HG03103 (cell line): Measurements from ENCODE around the gene CCSER1.
"Not testable (repeated sequence)": the region's sequence is repeated elsewhere in the genome, so short reads cannot be mapped to it uniquely, and the experiment has no call there.

Experiments used
- ATAC-seq: cut with Tn5 transposase; IDR thresholded peaks from one replicate; pipeline ENCODE4 v1.9.1; 2021; ENCODE audit warnings: low read depth; ENCODE audit not compliant: unreplicated experiment

The CCSER1 gene

GRCh38 chr4:90421161-90421560 lies 294.0 kb downstream of the CCSER1 start:
- no peak for ATAC-seq

- ATAC-seq = no peak
Measured at GRCh38 chr4:90425893-90426292, 298.7 kb downstream of the CCSER1 start.

- no peak for ATAC-seq
Measured at GRCh38 chr4:90438522-90438921, 311.3 kb downstream of the CCSER1 start.

GRCh38 chr4:90441770-90442169 lies 314.6 kb downstream of the CCSER1 start:
- ATAC-seq = no peak

GRCh38 chr4:90442619-90443018 lies 315.4 kb downstream of the CCSER1 start:
- no peak for ATAC-seq

GRCh38 chr4:90443231-90443630 lies 316.0 kb downstream of the CCSER1 start:
- no peak for ATAC-seq

- ATAC-seq = no peak
Measured at GRCh38 chr4:90444904-90445303, 317.7 kb downstream of the CCSER1 start.

- no peak for ATAC-seq
Measured at GRCh38 chr4:90445380-90445779, 318.2 kb downstream of the CCSER1 start.

- ATAC-seq = no peak
Measured at GRCh38 chr4:90449626-90450025, 322.4 kb downstream of the CCSER1 start.

GRCh38 chr4:90456891-90457290 lies 329.7 kb downstream of the CCSER1 start:
- no peak for ATAC-seq

GRCh38 chr4:90457817-90458216 lies 330.6 kb downstream of the CCSER1 start:
- ATAC-seq = no peak

GRCh38 chr4:90458576-90458975 lies 331.4 kb downstream of the CCSER1 start:
- ATAC-seq = no peak

GRCh38 chr4:90474484-90474883 lies 347.3 kb downstream of the CCSER1 start:
- no peak for ATAC-seq

GRCh38 chr4:90476019-90476418 lies 348.8 kb downstream of the CCSER1 start:
- ATAC-seq = no peak

- ATAC-seq = no peak
Measured at GRCh38 chr4:90476586-90476985, 349.4 kb downstream of the CCSER1 start.

- ATAC-seq = not testable (repeated sequence)
Measured at GRCh38 chr4:90484894-90485293, 357.7 kb downstream of the CCSER1 start.

- ATAC-seq = no peak
Measured at GRCh38 chr4:90486346-90486745, 359.2 kb downstream of the CCSER1 start.

GRCh38 chr4:90495211-90495610 lies 368.0 kb downstream of the CCSER1 start:
- ATAC-seq = no peak

GRCh38 chr4:90495936-90496335 lies 368.7 kb downstream of the CCSER1 start:
- ATAC-seq = no peak

- no peak for ATAC-seq
Measured at GRCh38 chr4:90498175-90498574, 371.0 kb downstream of the CCSER1 start.

GRCh38 chr4:90503677-90504076 lies 376.5 kb downstream of the CCSER1 start:
- ATAC-seq = no peak

GRCh38 chr4:90515191-90515590 lies 388.0 kb downstream of the CCSER1 start:
- ATAC-seq = no peak

- no peak for ATAC-seq
Measured at GRCh38 chr4:90528551-90528950, 401.4 kb downstream of the CCSER1 start.
